Inferior parietal cortex (tissue), 1 donor: ENCODE data around the gene GADD45GIP1.
"Not testable (repeated sequence)": the region's sequence is repeated elsewhere in the genome, so short reads cannot be mapped to it uniquely, and the experiment has no call there.

Experiments
- DNase-seq: peaks from one replicate; pipeline ENCODE4 v3.0.0-alpha.2; 2016; ENCODE audit errors: extremely low spot score

Gene GADD45GIP1

DNA sequence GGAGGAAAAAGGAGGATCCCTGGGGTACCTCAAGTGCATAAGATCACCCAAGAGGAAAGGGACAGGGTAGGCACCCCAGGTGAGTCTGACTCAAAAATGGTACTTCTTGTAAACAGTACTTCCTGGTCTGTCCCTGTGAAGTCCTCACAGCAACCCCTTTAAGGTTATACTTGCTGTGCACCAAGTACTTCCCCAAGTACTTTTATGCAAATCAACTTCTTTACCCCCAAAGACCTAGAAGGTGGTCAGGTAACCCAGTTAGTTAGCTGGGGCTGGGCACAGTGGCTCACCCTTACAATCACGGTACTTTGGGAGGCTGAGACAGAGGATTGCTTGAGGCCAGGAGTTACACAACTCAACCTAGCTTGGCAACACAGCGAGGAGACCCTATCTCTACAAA, 16.1 kb downstream of the GADD45GIP1 start:
- no peak for DNase-seq

DNA sequence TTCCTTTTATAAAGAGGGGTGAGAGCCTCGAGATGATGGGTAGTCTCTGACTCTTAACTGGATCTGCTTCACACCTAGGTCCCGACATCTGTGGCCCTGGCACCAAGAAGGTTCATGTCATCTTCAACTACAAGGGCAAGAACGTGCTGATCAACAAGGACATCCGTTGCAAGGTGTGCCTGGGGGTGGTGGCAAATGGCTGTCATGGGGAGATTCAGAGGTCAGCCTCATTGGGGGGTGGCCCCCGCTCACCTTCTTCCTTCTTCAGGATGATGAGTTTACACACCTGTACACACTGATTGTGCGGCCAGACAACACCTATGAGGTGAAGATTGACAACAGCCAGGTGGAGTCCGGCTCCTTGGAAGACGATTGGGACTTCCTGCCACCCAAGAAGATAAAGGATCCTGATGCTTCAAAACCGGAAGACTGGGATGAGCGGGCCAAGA, 17.0 kb downstream of the GADD45GIP1 start:
- no peak for DNase-seq

DNA sequence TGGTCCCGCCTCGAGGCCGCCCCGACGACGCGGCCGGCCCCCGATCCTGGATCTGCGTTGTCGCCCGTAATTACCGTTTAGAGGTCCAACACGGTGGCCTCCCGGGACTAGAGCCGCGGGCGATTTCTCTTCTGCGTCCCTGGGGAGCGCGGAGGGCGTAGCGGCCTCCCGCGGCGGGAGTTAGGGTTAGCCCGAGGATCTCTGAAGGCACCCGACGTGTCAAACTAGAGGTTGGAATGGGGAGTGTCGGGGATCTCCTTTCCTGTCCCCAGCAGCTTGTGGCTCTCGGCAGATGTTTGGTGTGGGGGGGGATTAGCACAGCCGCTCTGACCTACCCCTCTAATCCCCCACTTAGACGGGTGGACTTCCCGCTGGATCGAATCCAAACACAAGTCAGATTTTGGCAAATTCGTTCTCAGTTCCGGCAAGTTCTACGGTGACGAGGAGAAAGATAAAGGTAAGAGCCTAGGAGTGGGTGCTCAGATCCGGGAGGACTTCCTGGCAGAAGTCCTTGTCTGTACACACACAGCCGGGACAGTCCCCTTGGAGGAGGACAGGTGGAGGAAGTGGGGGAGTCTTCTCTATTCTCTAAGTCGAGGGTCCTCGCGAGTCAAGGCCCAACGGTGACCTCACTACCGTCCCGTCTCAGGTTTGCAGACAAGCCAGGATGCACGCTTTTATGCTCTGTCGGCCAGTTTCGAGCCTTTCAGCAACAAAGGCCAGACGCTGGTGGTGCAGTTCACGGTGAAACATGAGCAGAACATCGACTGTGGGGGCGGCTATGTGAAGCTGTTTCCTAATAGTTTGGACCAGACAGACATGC, 18.0 kb downstream of the GADD45GIP1 start:
- no peak for DNase-seq

DNA sequence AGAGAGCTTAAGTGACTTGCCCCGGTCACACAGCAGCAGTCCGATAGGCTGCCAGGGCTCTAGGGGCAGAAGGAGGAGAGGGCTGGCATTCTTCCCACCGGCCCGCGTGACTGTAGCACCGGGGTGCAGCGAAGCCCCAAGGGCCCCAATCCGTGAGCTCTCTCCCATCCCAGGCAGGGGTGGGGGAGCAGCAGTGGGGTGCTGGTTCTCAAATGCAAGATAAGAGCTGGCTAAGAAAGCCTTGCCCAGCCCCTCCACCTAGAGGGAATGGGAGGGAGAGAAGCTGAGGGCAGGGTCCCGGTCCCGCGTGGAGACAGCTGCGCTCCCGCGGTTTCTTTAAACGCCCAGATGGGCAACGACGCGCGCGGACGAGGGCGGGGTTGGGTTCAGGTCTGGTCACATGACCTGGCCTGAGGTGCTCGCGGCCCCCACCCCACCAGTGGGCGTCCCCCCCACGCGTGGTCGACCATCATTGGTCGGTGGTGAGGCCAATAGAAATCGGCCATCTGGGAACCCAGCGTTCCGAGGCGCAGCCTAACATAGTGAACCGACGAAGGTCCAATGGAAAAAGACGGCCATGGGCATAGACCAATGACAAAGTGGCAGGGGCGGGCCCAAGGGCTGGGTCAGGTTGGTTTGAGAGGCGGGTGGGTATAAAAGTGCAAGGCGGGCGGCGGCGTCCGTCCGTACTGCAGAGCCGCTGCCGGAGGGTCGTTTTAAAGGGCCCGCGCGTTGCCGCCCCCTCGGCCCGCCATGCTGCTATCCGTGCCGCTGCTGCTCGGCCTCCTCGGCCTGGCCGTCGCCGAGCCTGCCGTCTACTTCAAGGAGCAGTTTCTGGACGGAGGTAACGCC, 18.9 kb downstream of the GADD45GIP1 start, which contains the start of gene CALR:
CALR (plus strand) TSS at position 683 of the 852 bp plus-strand sequence; CDS start at position 754, 71 bp downstream.
- peak; percentile 100 for DNase-seq

DNA sequence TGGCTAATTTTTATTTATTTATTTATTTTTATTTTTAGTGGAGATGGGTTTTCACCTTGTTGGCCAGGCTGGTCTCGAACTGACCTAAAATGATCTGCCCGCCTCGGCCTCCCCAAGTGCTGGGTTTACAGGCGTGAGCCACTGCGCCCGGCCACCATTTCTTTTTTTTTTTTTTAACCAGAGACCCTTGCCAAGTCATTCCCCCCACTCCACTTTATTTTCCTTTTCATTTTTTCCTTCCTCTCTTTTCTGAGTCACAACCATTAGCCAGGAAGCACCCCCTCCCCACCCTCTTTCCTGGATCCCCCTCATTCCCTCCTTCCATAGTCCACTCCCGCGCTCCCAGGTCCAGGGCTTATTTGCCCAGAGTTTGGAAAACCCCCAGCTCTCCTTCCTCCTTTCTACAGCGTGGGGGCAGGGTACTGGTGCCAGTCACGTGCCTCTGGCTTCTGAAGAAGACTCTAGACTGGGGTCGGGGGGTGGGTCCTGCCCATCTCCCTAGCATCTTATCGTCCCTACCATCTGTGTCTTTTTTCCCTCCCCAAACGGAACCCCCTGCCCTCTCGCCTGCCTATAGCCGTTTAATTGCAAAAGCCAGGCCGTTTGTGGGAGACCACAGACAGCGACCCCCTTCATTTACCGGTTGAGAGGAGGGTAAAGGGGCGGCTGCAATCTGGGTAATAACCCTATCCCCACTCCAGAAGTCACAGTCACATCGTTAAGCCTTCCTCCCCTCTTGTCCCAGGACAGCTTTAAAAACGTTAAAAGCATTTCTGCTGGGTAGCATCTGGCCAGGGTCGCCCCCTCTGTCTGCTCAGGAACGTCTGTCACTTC, 19.7 kb downstream of the GADD45GIP1 start:
- no peak for DNase-seq

DNA sequence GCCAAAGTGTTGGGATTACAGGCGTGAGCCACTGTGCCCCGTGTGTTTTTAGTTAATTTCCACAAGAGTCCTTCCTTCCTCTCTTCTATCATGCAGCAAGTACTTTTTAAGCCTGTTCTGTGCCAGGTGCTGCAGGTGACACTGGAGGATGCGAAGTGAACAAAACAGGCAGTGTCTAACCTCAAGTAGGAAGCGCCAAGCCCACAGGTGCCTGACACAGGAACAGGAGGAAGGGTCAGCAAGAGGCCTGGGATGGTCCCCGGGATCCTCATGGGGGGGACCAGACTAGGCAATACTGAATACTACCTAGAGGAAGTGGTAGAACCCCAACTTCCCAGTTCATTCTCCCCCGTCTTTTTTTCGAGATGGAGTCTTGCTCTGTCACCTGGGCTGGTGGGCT, 20.4 kb downstream of the GADD45GIP1 start:
- no peak for DNase-seq

DNA sequence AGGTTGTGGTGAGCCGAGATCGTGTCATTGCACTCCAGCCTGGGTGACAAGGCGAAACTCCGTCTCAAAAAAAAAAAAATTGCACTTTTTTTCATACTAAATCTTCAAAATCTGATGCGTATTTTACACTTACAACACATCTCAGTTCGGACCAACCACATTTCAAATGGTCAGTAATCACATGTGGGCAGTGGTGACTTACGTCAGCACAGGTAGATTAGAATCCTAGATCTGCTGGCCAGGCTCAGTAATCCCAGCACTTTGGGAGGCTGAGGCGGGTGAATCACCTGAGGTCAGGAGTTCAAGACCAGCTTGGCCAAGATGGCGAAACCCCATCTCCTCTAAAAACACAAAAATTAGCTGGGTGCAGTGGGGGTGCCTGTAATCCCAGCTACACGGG, 22.0 kb downstream of the GADD45GIP1 start:
- DNase-seq, result no peak

DNA sequence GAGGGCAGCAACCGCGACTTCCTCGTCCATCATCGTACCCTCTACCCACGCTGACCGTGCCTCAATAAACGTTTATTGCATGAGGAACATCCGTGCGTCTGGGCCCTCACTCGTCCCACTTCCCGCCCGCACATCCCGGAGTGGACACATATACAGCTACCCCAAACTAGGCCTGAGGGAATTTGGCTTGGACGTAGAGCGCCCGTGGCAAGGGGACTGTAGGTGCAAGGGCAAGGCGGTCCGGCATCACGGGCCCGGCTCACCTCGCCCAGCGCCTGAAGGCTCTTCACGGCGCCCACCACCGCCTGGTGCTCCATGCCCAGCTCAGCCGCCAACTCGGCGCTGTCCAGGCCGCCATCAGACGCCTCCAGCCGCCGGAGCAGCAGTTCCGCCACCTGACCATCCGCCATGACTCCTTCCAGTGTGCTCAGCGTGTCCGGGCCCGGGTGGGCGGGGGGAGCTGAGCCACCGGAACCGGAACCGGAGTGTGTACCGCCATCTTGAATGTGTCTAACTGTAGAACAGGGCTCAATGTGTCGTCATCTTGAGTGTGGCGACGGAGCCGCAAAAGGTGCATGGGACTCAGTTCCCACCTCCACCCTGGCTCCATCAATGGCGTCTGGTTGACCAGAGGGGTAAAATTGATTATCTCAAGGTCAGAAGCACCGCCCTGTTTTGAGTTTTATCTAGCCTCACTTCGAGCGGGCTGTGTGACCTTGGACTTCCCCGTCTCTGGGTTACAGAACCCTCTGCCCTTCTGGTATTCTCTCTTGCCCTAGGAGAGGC, 23.5 kb downstream of the GADD45GIP1 start, which contains the start of gene FARSA:
FARSA (minus strand) TSS at position 425 of the 786 bp plus-strand sequence; CDS start at position 410, 15 bp downstream.
- DNase-seq, result peak; percentile 96

DNA sequence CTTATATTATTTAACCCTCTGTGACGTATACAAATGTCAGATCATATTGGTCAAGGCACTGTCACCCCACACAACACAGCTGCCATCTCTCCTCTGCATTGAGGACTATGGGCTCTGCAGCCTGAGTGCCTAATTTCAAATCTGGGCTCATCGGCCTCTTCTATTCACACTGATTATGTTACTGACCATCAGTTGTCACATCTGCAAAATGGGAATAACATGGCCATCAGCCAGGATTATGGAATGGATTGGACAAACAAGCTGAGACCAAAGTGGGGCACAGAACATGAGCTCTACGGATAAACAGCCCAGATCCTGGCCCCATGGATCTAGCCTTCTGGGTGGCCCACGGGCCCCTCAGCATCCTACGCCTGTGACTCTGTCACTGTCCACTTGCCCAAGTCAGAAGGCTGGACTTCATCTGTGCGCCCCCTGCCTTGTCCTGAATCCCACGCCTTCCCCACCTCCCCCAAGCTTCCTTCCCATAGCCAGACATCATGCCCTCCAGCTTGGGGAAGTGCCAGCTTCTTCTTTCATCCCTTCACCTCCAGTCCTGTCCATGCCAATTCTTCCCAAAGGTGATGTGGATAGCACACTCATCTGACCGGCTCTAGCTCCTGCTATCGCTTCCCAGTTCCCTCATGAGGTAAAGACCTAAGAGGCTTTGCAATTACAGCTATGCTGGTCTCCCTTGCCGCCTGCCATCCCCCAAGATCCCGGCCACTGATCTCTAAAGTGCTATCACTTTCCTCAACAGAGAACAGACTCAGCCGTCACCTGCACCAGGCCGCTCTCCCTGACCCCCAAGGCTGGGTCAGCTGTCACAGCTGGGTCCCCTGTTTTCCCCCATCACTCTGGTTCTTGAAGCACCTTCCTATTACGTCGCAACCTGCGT, 24.4 kb downstream of the GADD45GIP1 start:
- no peak for DNase-seq

DNA sequence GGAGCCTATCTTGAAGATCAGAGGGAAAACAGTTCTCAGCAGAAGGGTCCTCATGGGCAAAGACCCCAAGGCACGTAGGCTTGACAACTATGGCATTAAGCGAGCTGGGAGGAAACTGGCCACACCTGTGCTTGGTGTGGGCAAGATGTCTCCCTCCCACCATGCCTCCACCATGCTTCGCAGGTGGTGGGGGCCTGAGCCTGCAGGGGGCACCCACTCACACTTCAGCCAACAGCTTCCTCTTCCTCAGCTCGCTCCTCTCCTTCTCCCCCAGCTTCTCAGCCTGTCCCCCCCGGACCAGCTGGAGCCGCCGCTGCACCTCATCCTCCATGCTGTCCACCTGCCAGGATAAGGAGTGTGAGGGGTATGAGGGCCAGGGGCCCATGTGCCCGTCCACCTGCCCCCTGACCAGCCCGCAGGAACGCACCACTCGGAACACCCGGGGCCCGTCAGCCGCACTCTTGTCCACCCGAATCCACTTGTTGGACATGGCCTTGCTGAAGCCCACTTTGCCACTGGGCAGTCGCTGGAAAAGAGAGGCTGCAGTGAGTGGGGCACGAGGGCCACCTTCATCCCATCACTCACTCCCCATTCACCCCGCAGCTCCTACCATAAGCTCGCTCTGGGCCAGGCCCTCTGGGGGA, 26.9 kb downstream of the GADD45GIP1 start:
- DNase-seq, result no peak

DNA sequence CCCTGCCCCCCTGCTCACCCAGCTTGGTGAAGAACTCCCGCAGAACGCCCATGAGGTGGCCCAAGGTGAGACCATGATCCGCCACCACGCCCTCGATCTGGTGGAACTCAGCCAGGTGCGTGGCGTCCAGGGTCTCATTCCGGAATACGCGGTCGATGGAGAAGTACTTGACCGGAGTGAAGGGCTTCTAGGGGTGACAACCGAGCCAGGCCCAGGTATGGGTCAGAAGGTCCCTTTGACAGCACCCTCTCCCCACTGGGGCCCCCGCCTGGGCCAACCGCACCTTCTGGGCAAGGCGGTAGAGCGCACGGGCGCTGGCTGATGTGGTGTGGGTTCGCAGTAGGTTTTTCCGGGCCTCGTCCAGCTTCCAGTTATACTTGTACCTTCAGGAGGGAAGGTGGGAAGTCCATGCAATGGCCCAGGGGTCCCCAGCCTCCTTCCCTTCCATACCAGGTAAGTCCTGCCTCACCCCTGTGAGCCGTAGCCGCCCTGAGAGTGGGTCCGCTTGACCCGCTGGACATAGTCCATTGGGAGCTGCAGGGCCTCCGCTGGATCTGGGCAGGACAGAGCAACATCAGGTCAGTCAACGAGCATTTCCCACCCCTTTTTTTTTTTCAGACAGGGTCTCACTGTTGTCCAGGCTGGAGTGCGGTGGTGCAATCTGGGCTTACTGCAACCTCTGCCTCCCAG, 32.3 kb downstream of the GADD45GIP1 start:
- no peak for DNase-seq

DNA sequence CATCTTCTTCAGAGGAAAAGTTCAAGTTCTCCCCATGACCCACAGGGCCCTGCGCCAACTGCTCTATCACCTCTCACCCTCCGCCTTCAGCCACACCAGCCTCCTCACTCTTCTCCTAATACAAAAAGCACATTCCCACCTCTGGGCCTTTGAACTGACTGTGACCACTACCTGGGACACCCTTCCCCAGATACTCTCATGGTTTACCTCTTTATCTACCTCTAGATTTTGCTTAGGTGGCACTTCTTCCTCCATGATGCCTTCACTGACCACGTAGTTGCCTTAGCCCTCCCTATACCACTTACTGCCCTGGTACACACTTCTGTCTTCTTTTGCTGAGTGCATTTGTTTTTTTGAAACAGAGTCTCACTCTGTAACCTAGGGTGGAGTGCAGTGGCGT, 34.1 kb downstream of the GADD45GIP1 start:
- DNase-seq, result no peak

DNA sequence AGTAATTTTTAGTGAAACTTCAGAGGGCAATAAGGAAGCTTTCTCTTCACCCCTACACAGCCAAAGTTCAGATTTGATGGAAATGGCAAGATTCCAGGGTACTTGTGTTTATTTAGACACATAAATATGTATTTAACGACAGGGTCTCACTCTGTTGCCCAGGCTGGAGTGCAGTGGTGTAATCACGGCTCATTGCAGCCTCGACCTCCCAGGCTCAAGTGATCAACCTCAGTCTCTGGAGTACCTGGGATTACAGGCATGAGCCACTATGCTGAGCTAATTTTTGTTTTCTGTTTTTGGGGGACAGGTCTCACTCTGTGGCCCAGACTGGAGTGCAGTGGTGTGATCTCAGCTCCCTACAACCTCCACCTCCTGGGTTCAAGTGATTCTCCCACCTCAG, 36.0 kb downstream of the GADD45GIP1 start:
- DNase-seq, result no peak

DNA sequence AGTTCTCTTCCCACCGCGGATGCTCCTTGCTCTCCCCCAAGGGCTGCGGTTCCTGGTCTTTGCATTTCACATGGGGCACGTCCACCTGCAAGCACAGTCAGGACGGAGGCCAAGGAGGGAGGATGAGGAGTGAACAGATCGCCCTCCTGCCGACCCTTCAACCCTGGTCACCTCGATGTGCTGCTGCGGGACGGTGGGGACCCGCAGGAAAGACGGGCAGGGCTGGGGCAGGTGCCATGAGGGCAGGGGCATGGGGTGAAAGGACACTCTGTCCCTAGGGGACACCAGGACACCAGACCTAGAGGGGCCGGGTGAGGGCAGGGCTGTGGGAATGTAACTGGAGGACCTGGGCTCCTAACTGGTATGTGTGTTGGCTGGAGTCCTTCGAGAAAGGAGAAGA, 38.8 kb downstream of the GADD45GIP1 start:
- DNase-seq, result no peak

DNA sequence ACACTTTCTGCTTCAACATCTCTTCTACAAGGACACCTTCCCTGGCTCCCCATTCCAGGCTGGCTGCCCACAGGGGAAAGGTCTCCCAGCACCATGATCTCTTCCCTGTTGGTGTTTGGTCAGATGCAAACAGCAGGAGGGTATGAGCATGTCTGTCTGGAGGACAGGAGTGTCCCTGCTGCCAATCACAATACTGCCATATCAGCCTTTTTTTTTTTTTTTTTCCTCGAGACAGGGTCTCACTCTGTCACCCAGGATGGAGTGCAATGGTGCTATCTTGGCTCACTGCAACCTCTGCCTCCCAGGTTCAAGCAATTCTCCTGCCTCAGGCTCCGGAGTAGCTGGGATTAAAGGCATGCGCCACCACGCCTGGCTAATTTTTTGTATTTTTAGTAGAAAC, 41.2 kb downstream of the GADD45GIP1 start:
- DNase-seq, result not testable (repeated sequence)

DNA sequence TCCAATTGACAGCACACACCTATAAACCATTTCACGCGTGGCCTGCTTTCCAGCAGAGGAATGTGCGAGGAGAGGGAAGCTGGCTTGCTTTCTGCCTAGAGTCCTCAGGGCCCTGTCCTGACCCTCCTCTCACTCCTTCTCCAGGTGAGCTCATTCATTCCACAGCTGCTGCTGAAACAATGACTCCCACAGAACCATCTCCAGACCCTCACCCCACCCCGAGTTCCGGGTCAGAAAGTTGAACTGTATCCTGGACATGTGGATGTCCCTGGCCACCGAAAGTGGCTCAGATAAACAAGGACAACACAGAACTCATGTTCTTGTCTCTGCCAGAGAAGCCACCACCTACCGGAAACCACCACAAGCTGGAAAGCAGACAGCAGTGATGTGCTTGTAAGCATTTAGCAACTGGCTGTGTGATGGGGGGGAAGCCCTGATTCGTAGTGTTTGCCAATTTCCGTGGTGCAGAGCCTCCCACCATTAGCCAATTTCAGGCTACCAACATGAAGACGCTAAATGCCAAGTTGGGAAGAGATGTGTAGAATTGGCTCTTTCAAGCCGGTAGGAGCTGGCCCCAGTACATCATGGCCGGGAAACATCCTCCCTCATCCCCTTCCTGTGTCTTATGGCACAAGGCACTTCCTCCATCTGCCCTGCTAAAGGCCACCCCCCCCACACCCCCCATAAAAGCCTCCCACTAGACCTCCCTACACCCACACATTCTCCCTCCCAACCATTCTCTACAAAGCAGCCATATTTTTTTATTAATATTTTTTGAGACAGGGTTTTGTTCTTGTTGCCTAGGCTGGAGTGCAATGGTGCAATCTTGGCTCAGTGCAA, 43.0 kb downstream of the GADD45GIP1 start:
- DNase-seq, result no peak

DNA sequence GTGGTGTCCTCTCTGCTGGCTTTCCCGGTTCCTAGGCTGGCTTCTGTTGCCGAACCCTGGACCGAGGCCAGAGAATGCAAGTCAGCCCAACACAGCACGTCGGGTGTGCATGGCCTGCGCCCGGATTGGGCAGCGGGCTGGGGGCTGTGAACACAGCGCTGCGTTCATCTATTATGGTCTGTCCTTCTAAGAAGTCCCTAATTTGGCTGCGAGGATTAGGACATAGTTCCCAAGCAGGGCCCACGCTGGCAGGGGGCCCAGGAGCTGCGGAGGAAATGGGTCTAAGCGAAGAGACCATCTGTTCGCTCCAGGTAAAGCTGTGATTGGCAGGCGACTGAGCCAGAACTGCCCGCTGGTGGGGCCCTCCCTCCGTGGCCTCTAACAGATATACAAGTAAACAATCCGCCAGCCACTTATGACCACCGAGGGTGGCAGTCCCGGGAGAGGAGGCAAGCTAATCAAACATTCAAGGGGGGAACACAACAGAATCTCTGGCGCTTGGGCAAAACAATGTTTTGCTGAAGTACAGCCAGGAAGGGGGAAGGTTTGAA, 43.9 kb downstream of the GADD45GIP1 start:
- DNase-seq, result peak; percentile 60
